Measurements from ENCODE around the gene SCRN1.
"Not testable (repeated sequence)": the region's sequence is repeated elsewhere in the genome, so short reads cannot be mapped to it uniquely, and the experiment has no call there.

SCRN1 gene

GRCh38 chr7:29968683-29969395 lies 20.8 kb downstream of the SCRN1 start:
- no peak for DNase-seq (ENCODE audit: low read depth)

- DNase-seq (ENCODE audit: low read depth): no peak
Measured at GRCh38 chr7:29965030-29965429, 24.6 kb downstream of the SCRN1 start.

DNA sequence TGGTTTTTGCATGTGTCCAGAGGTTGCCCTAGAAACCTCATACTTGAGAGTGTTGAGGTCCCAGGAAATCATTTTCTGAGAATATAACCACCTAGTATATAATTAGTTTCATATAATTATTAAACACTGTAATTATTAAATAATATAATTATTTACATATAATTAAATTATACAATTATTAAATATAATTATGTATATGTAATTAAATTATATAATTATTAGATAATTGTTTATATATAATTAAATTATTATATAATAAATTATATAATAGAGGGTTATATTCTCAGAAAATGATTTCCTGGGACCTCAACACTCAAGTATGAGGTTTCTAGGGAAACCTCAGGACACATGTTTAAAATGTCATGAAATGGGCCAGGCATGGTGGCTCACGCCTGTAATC lies 27.6 kb downstream of the SCRN1 start:
- no peak for DNase-seq (ENCODE audit: low read depth)

DNA sequence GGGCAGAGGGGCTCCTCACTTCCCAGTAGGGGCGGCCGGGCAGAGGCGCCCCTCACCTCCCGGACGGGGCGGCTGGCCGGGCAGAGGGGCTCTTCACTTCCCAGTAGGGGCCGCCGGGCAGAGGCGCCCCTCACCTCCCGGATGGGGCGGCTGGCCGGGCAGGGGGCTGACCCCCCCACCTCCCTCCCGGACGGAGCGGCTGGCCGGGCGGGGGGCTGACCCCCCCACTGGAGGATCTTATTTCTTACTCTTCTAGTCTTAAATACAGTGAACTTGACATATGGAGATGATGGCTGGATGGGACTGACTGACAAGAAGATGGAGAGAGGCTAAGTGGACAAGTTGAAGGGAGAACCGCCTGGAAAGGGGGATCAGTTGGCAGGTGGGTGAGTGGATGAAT lies 28.0 kb downstream of the SCRN1 start:
- DNase-seq (ENCODE audit: low read depth): not testable (repeated sequence)

- no peak for DNase-seq (ENCODE audit: low read depth)
Measured at GRCh38 chr7:29958667-29959358, 30.8 kb downstream of the SCRN1 start.

DNA sequence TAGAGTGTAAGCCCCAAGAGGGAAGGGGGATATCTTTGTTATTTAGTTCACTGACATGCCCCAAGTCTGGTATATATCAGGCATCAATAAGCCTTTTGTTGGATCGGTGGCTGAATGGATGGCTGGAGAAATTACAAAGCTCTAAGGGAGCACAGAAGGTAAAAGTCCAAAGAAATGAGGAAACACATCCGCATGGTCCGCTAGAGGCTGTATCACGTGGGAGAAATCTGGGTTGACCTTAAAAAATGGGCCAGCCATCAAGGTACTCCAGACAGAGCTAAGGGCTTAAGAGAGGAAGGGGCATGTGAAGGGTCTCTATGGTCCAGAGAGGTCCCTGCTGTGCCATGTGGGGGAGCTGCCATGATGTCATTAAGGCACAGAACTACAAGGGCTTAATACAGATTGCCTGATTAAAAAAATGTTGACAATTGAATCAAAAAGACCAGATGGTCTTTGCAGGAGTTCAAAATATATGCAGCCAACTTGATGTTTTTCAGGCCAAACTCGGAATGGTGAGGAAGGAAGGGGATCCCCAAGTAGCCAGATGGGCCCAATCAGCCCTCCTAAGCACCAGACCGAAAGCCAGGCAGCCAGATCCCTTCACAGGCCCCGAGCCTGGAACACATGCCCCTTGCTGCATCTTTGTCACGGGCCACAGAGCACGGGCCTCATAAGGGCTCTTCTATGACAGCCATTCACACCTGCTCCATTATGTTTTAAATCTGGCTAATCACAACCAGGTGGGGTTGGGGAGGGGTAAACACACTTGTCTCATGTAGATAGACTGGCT lies 31.9 kb downstream of the SCRN1 start:
- DNase-seq (ENCODE audit: low read depth): no peak

- DNase-seq (ENCODE audit: low read depth): no peak
Measured at GRCh38 chr7:29956487-29956836, 33.1 kb downstream of the SCRN1 start.

- DNase-seq (ENCODE audit: low read depth): no peak
Measured at GRCh38 chr7:29955799-29956486, 33.7 kb downstream of the SCRN1 start.

- no peak for DNase-seq (ENCODE audit: low read depth)
Measured at GRCh38 chr7:29955075-29955792, 34.4 kb downstream of the SCRN1 start.

DNA sequence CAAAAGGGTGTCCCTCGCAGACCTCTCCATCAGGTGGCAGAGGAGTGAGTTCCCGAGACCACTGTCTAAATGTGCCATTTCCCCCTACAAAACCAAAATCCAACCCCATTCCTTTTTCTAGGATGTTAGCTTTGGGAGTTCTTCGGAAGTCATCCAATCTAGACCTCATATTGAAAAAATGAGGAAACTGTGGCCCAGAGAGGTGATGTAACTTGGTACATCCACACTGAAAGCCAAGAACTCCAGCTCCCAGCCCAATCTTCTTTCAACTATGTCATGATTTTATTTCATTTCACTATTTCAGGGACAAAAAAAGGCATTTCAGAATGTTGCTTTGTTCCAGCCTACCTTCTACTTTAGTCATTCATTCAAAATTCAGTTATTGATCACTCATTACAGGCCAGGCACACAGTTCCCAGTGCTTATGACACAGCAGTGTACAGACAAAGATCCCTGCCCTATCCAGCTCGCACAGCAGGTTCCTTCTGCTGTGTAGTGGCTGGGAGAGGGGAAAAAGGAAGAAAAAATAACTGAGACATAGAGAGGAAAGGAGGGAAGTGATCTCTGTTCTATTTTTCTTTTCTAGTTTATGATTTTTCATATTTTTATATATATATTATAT lies 35.8 kb downstream of the SCRN1 start:
- peak; percentile 37 for DNase-seq (ENCODE audit: low read depth)

GRCh38 chr7:29951206-29951605 lies 38.4 kb downstream of the SCRN1 start:
- DNase-seq (ENCODE audit: low read depth): no peak

GRCh38 chr7:29950480-29950879 lies 39.1 kb downstream of the SCRN1 start:
- no peak for DNase-seq (ENCODE audit: low read depth)

DNA sequence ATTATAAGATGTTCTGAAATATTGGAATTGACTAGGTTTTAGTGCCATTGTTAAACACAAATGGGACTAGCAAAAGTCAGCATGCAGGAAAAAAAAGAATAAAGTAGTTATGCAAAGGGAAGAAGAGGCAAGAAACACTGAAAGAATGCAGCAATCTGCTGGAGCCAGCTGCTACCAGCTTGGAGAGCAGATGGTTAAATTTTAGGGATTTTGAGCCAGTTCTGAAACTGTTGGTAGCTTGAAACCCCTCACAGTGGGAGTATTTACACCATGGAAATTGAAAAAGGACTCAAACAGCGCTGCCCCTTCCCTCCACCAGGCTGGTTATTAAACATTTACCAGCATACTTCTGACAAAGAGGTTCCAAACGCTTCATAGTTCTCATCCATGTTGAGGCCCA lies 41.0 kb downstream of the SCRN1 start:
- no peak for DNase-seq (ENCODE audit: low read depth)

GRCh38 chr7:29946428-29947186 lies 43.0 kb downstream of the SCRN1 start:
- no peak for DNase-seq (ENCODE audit: low read depth)

DNA sequence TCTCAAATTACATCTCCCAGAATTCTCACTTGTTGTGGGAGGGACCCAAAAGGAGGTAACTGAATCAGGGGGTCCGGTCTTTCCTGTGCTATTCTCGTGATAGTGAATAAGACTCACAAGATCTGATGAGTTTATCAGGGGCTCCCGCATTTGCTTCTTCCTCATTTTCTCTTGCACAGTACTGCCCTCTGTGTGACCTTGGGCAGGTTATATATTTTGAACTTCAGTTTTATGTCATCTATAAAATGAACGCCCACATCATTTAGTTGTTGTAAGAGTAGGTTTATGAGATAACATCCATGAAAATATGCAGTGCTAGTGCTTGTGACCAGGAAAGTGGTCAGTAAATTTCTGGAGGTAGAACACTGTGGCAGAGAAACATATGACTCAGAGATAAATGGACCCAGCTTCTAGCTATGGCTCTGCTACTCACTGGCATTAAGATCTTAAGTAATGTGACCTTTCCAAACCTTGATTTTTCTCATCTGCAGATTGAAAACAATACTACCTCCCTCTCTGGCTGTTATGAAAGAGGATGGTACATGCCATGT lies 44.3 kb downstream of the SCRN1 start:
- no peak for DNase-seq (ENCODE audit: low read depth)

DNA sequence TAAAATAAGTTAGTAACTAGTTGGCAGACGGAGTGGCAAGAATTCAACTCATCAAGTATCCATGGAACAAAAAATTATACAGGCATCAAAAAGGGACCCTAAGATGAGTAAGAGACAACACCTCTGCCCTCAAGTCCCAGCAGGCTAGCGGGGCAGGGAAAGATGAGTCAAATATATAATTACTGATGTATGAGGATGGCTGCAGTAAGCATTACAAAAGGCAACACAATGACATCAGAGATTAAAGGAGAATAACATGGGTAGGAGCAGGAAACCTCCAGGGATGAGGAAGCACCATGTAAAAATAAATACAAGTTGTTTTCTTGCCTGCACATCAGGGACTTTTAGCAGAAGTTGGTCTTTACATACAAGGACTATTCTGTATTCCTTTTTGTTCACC lies 49.4 kb downstream of the SCRN1 start:
- no peak for DNase-seq (ENCODE audit: low read depth)

DNA sequence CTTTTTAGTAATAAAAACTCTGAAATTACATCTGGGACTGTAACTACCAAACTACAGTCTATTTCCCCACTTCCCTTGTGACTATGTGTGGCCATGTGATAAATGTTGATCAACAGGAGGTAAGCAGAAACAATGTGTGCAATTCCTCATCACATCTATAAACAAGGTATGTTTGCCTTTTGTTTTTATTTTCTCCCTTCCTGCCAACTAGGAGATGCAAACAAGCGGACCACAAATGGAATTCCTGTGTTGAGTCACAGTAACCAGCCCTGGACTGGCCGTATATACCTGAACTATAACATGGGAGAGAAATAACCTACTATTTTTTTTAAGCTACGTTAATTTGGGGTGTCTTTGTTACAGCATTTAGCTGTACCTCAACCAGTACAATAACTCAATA lies 52.5 kb downstream of the SCRN1 start:
- DNase-seq (ENCODE audit: low read depth): no peak

- DNase-seq (ENCODE audit: low read depth): no peak
Measured at GRCh38 chr7:29935111-29935510, 54.5 kb downstream of the SCRN1 start.

- DNase-seq (ENCODE audit: low read depth): no peak
Measured at GRCh38 chr7:29929018-29929807, 60.4 kb downstream of the SCRN1 start.

DNA sequence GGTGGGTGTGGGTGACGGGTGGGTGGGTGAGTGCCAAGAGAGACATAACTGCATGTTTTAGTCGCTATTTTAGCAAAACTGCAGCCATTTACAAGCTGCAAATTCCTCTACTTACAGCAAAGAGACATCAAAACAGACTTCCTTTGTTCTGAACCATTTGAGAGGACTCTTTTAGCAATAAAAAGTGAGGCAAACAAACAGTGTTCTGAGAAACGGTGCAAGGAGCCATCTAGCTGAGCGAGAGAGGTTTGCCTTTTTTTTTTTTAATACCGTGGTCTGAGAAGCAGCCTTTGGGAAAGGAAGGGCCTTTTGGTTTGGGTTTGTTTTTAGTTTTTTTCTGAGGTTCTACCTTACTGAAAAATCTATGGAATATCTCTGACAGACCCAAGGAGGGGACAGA lies 62.9 kb downstream of the SCRN1 start:
- DNase-seq (ENCODE audit: low read depth): no peak
